ENCODE results near the gene GRHL1. TPM values are rescaled to one million over a fixed set of nuclear protein-coding genes. Genes with fewer than 3 reads are reported as not detected.
A peak's percentile ranks its signal among the peaks of the same experiment; 100 is the strongest.

Gene GRHL1
- total RNA-seq, 1 donor from 2014 or later = 1.4 TPM

- H3K4me3 Mint-ChIP-seq = peak overlapping the region; percentile 77
- no peaks in the 10 kb centered on the region for H3K9me3 Mint-ChIP-seq
- intact Hi-C loops (cut with micrococcal nuclease) = loop anchor here (1.0 to 10.0 kb wide), 8 partner anchors 78 to 839 kb away; partner anchors contain the start of genes ADAM17, ASAP2, GRHL1 and HPCAL1
- peak; percentile 86 for DNase-seq (ENCODE audit: low spot score)
- H3K4me1 Mint-ChIP-seq (ENCODE audit: low read depth) = peaks cover 14% of the 10 kb centered on the region
- peaks cover 22% of the 10 kb centered on the region for H3K27me3 Mint-ChIP-seq (ENCODE audit: insufficient read depth)
- H3K36me3 Mint-ChIP-seq (ENCODE audit: low read depth) = peaks cover 7% of the 10 kb centered on the region
- peak overlapping the region; percentile 66 for H3K27ac Mint-ChIP-seq
Observed at GRCh38 chr2:10043906-10044601, 92.6 kb downstream of the GRHL1 start.

DNA sequence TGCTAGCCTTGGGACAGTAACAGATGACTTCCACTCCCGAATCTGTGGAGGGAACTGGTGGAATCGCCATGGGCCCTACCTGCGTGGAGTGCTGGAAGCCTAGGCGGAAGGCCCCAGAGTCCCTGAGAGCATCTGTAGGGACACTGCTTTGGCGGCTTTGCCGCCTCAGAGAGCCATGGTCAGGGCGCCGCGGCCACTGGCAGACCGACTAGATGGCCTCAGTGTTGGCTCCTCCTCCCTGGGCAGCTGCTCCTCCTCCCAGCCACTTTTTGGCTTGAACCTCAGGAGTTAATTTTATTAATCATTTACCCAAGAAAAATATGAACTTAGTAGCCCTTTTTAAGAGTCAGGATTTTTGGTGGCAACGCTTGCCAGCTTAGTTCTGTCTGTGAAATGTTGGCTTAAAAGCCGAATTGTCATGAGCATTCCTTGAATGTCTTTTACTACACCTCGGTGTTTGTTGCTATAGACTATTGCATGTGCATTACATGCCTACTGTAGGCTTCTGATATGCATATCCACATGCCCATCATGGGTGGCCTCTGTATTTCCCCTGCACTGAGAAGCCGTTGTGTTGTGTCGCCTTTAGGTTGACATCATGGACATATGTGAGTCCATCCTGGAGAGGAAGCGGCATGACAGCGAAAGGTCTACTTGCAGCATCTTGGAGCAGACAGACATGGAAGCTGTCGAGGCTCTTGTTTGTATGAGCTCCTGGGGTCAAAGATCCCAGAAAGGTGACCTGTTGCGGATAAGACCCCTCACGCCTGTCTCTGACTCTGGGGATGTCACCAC, 94.3 kb downstream of the GRHL1 start:
- Mint-ChIP-seq H3K4me1 (ENCODE audit: low read depth) (peaks cover 14% of the 10 kb centered on the region), H3K9me3 (no peaks in the 10 kb centered on the region), H3K36me3 (ENCODE audit: low read depth) (peaks cover 11% of the 10 kb centered on the region), H3K27me3 (ENCODE audit: insufficient read depth) (peaks cover 12% of the 10 kb centered on the region), H3K27ac (no peak overlapping the region), H3K4me3 (peak overlapping the region; percentile 46)
- DNase-seq (ENCODE audit: low spot score) = no peak
- intact Hi-C loops (cut with micrococcal nuclease) = loop anchor here (5.0 to 10.0 kb wide), 3 partner anchors 491 to 841 kb away; partner anchors contain the start of genes ADAM17, ASAP2, CPSF3 and ITGB1BP1

DNA sequence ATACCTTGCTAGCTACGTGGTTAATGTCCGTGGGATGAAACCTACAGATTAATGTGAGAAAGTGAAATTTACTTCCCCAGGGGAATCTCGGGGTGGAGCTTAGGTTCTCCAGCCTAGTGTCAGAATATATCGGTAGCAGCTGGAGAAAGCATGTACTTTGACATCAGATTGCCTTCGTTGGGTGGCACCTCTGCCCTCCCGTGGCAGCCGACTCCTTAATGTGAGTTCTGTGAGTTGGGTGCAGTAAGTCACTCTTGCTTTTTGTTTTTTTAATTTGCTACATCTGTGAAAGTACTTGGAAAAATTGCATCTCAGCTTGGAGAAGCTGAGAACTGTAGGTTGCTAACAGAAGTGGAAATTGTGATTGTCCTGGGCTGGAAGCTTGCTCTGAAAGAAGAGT, 95.4 kb downstream of the GRHL1 start:
- no peak for DNase-seq (ENCODE audit: low spot score)
- H3K4me1 Mint-ChIP-seq (ENCODE audit: low read depth) = peaks cover 14% of the 10 kb centered on the region
- no peak overlapping the region for H3K4me3 Mint-ChIP-seq
- no peaks in the 10 kb centered on the region for H3K27me3 Mint-ChIP-seq (ENCODE audit: insufficient read depth)
- H3K27ac Mint-ChIP-seq = no peak overlapping the region
- H3K36me3 Mint-ChIP-seq (ENCODE audit: low read depth) = peaks cover 12% of the 10 kb centered on the region
- intact Hi-C loops (cut with micrococcal nuclease) = loop anchor here (5.0 to 10.0 kb wide), 3 partner anchors 492 to 842 kb away; partner anchors contain the start of genes ADAM17, ASAP2, CPSF3 and ITGB1BP1
- no peaks in the 10 kb centered on the region for H3K9me3 Mint-ChIP-seq

GRCh38 chr2:10047616-10048500, 96.4 kb downstream of the GRHL1 start:
- H3K36me3 Mint-ChIP-seq (ENCODE audit: low read depth) = peaks cover 18% of the 10 kb centered on the region
- DNase-seq (ENCODE audit: low spot score) = no peak
- H3K9me3 Mint-ChIP-seq = no peaks in the 10 kb centered on the region
- intact Hi-C loops (cut with micrococcal nuclease) = loop anchor here (1.0 to 10.0 kb wide), 7 partner anchors 64 to 906 kb away; partner anchors contain the start of genes ADAM17, ASAP2, CPSF3 and ITGB1BP1
- H3K27me3 Mint-ChIP-seq (ENCODE audit: insufficient read depth) = no peaks in the 10 kb centered on the region
- H3K4me3 Mint-ChIP-seq = no peak overlapping the region
- peaks cover 7% of the 10 kb centered on the region for H3K4me1 Mint-ChIP-seq (ENCODE audit: low read depth)
- H3K27ac Mint-ChIP-seq = no peak overlapping the region

DNA sequence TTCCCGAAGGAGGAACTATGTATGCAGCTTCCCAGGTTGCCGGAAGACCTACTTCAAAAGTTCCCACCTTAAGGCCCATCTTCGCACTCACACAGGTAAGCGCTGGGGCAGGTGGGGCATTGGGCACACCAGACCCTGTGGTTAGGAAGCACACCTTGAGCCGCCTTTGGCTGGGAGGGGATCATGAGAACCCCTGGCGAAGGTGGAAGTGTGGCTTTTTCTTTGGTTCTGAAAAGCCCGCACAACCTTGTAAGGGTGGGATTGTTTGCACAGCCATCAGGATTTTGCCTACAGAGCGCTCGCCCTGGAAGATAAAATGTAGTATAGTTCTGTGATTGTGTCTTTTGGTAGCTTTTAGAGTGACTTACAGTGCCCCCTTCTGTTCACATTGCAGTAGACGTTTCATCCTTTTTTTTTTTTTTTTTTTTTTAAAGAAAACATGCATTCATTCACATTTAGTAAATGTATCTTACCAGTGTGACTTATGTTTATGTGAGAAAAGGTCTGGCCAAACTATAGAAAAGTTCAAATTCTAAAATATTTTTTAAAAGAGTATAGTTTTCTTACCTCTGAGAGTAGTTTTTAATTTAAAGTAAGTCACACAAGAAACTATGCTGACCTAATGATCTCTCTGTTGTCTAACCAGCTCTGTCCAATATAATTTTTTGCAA, 97.1 kb downstream of the GRHL1 start:
- intact Hi-C loops (cut with micrococcal nuclease) = loop anchor here (1.0 to 10.0 kb wide), 7 partner anchors 64 to 906 kb away; partner anchors contain the start of genes ADAM17, ASAP2, CPSF3 and ITGB1BP1
- Mint-ChIP-seq H3K9me3 (no peaks in the 10 kb centered on the region), H3K4me1 (ENCODE audit: low read depth) (peaks cover 6% of the 10 kb centered on the region), H3K4me3 (no peak overlapping the region), H3K36me3 (ENCODE audit: low read depth) (peaks cover 23% of the 10 kb centered on the region), H3K27ac (no peak overlapping the region), H3K27me3 (ENCODE audit: insufficient read depth) (no peaks in the 10 kb centered on the region)
- DNase-seq (ENCODE audit: low spot score) = no peak

Other genes with a start within 250 kb of the GRHL1 start
- gene TAF1B, start 108.2 kb upstream of the GRHL1 start, total RNA-seq = 23.3 and 25.1 TPM in 2 replicates
- 7.8 and 10.8 TPM in 2 replicates for gene KLF11, start 91.9 kb downstream of the GRHL1 start, total RNA-seq
- gene CYS1, start 128.7 kb downstream of the GRHL1 start, total RNA-seq = 0.56 and 0.70 TPM in 2 replicates
- 328 and 351 TPM in 2 replicates for gene RRM2, start 171.0 kb downstream of the GRHL1 start, total RNA-seq

Measured in activated T-helper 1 cell treated with anti-CD3 and anti-CD28 coated beads, Interleukin-12 subunit alpha, Interleukin-12 subunit beta, Interleukin-2, Interleukin-4 antibody, amounts not matched to agents 30 ng/mL and 10 ng/mL and 1 ng/mL, durations not matched to agents 14 hours and 24 hours and 36 hours (primary cell).